HG02571 (cell line): ENCODE results near the gene MRAP.
"Not testable (repeated sequence)": the region's sequence is repeated elsewhere in the genome, so short reads cannot be mapped to it uniquely, and the experiment has no call there.

ENCODE experiments used
- ATAC-seq: cut with Tn5 transposase; IDR thresholded peaks from one replicate; pipeline ENCODE4 v1.9.1; 2021; ENCODE audit warnings: mild to moderate bottlenecking, moderate library complexity; ENCODE audit not compliant: unreplicated experiment

Gene MRAP

DNA sequence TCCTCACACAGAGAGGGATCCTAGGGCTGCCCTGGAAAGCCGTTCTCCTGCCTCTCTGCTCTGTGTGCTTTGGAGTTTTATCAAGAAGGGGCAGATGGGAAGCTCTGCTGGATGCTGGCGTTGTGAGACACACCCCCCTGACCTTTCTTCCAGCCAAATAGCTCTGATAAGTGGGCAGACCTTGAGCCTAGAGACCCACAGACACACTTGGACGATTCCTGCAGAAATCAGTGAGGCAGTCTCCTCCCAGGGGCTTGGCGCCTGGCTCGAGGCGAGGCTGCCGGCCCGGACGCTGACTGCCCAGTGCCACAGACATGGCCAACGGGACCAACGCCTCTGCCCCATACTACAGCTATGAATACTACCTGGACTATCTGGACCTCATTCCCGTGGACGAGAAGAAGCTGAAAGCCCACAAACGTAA, at the start of gene MRAP:
MRAP (plus strand) TSS at position 198 of the 424 bp plus-strand sequence; CDS start at position 315, 117 bp downstream.
- no peak for ATAC-seq

DNA sequence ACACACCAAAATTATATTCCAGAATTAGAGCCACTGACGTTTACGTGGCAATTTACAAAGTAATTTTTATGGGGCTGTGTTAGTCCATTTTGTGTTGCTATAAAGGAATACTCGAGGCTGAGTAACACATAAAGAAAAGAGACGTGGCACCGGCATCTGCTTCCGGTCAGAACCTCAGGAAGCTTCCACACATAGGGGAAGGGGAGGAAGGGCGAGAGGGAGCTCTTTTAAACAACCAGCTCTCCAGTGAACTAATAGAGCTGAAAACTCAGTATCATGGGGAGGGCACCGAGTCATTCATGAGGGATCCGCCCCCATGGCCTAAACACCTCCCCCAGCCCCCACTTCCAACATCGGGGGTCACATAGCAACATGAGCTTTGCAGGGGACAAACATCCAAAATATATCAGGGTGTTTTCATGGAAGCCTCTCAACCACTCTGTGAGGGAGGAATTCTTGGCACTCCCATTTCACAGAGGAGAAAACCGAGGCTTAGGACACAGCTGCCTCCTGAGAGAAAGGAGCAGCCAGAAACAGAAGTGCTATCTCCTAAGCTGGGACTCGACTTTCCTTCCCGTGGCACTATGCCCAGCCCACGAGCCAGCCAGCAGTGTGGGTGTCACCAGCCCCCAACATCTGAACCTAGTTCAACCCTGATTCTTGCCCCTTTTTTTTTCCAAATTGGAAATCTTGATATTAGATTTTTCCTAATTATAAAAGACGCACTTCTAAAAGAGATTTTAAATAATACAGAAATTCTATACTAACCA, 49.0 kb upstream of the MRAP start:
- no peak for ATAC-seq

DNA sequence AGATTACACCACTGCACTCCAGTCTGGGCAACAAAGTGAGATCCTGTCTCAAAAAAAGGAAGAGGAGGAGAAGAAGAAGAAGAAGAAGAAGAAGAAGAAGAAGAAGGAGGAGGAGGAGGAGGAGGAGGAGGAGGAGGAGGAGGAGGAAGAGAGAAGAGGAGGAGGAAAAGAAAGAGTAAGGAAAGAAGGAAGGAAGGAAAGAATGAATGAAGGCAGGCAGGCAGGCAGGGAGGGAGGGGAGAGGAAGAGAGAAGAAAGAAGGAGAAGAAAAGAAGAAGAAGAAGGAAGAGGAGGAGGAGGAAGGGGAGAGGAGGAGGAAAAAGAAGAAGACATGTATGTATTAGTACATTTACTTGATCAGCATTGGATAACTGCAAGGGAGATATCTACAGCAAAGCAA, 46.5 kb upstream of the MRAP start:
- no peak for ATAC-seq

DNA sequence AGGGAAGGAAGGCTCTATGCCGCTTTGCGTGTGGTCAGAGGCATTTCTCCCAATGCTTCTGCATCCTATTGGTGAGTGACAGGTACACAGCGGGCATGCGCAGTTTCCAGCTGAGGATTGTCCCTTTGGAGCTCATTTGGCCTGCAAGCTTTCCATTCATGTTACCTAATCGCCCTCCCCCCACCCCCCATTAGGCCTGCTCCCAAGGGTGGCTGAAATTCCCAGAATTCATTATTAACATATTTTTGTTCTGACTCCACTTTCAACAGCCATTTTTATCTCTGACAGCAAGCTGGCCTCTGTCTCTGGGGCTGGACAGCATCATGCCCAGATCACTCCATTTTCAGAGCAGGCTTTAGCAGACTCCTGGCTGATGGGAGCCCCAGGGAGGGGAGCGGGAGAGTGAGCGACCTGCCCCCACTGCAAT, 45.4 kb upstream of the MRAP start:
- no peak for ATAC-seq

DNA sequence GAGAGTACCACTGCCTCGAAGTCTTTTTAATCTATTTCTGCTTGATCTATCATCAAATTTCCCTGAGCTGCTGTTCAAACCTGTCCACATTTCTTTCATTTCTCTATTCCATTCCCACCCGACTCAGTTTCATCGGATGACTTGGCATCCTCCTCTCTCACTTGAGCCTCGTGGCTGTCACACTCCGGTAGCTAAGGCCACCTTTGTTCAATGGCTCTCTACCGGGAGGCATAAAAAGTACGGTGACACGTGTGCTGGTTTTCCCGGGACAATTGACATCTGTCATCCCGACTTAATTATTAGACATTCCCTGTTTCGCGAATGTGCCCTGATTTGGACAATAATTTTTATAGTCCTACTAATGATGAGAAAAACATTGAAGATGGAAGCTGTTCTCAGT, 42.4 kb upstream of the MRAP start:
- no peak for ATAC-seq

DNA sequence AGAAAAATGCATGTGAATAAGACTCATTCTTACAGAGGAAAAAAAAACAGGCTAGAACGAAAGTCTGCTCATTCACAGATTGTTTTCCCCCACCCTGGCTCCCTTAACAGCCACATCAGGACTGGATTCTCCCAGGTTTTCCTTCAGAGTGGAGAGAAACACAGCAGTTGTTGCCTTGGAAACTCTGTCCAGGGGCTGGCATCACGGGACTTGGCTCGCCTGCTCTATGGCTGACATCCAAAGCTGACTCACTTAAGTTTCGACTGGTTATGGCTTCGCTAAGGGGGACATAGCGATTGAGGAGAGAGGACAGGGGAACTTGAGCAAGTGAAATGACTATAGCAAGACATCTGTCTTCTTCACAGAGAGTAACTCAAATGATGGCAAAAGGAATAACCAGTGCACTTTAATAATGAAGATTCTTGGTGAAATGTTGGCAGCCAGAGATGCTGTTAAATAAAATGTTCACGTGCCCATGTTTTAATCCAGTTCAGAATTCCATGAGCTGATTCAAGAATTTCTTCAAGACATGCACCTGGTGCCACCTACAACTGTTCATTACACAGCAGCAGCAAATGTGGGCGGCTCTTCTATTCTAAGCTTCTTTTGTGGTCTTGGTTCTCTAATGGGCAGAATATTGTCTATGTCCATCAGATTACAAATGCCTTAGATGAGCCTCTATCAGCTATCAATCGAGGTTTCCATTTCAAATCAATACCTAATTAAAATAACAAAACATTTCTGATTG, 41.6 kb upstream of the MRAP start:
- ATAC-seq, result no peak

DNA sequence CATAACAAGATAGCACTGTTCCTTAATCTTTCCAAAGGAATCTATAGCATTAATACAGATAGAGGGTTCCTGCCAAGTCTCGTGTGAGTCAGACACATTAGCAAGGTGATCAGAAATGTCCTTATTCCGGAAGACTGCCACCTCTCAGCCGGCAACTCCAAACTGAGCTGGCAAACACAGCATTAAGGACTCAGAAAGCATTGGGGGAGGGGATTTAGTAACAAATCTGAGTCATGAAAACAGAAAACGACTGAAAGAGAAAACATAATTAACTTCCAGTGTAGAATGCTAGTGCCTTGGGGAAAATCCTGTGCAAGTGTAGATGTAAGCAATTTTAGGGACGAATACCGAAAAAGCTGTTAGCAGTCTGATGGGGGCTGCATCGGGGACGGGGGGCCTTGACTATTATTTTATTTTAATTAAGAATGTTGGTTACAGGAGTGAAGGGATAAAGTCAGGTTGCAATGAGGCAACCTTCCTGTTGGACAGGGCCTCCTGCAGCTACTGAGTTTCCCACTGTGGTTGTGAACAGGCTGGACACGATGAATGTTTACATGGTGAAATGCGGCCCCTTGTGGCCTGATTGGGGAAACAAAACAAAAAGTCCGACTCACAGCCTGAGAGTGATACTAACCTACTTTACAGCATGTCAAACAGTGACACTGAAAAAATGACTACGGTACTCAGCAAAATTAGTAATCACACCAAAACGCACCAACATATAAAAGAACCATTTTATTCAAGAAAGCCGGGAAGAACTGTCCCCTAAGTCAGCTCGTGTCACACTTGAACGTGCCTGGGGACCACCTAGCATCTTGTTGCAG, 40.5 kb upstream of the MRAP start:
- no peak for ATAC-seq

DNA sequence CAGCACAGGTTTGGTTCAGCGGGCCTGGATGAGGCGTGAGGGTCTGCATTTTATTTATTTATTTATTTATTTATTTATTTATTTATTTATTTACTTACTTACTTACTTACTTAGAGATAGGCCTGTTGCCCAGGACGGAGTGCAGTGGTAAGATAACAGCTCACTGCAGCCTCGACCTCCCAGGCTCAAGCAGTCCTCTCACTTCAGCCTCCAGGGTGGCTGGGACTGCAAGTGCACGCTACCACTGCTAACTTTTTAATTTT, 39.9 kb upstream of the MRAP start:
- ATAC-seq, result not testable (repeated sequence)

DNA sequence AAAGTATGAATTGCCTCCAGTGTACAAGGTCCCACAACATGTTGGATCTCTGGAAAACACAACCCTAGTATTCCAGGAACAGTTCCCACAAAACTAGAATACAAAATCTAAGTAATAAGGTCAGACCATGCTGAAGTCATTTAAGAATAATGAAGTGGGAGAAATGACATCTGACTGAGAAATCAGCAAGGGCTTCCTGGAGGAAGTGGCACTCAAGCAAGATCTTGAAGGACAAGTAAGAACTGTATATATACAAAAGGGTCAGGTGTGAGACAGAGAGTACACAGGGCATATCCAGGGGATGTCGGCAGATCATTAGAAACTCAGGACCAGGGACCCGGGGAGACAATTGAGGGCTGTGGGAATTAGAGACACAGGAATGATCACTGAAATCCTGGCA, 38.5 kb upstream of the MRAP start:
- ATAC-seq, result no peak

DNA sequence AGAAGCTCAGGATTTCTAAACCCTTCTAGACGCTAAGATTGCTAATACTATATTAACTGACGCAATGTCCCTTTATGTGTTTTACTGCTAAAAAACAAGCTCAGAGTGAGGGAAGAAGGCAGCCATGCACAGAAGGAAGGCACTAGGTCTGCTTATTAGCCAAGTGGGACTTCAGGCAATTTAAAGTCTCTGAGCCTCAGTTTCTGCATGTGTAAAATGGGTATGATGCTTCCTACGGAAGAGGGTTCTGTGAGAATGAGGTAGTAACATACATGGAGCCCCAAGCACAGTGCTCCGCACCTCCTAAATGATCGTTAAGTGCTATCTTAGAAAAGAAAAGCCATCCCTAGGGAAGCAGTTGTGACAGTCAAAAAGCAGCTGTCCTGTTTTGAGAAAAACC, 36.7 kb upstream of the MRAP start:
- ATAC-seq, result no peak

DNA sequence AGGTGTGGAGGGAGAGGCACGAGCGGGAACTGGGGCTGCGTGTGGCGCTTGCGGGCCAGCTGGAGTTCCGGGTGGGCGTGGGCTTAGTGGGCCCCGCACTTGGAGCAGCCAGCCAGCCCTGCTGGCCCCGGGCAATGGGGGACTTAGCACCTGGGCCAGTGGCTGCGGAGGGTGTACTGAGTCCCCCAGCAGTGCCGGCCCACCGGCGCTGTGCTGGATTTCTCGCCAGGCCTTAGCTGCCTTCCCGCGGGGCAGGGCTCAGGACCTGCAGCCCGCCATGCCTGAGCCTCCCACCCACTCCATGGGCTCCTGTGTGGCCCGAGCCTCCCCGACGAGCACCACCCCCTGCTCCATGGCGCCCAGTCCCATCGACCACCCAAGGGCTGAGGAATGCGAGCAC, 33.3 kb upstream of the MRAP start:
- not testable (repeated sequence) for ATAC-seq

DNA sequence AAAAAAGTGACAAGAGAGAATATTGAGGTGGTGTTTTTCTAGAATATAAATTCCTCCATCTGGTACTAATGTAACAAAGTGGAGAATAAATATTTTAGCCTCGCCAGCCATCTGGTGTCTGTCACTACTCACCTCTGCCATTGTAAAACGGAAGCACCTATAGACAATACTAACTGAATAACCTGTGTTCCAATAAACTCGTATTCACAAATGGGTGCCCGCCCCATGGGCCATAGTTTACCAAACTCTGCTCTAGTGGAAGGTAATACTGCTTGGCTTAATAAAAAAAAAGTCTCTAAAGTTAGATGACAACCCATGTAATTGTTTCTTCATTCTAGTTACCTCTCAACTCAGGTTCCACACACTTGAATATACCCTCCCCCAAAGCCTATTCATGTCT, 27.9 kb upstream of the MRAP start:
- ATAC-seq, result no peak

DNA sequence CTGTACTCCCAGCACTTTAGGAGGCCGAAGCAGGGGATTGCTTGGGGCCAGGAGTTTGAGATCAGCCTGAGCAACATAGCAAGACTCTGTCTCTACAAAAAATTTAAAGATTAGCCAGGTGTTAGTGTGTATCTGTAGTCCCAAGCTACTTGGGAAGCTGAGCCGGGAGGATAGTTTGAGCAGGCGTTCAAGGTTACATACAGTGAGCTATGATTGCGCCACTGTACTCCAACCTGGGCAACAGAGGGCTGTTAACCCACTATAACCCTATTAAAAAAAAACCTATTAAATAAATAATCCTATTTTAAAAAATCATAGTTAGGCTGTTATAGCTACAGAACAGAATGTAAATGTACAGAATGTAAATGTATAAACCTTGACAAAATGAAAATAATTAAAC, 22.0 kb upstream of the MRAP start:
- no peak for ATAC-seq

DNA sequence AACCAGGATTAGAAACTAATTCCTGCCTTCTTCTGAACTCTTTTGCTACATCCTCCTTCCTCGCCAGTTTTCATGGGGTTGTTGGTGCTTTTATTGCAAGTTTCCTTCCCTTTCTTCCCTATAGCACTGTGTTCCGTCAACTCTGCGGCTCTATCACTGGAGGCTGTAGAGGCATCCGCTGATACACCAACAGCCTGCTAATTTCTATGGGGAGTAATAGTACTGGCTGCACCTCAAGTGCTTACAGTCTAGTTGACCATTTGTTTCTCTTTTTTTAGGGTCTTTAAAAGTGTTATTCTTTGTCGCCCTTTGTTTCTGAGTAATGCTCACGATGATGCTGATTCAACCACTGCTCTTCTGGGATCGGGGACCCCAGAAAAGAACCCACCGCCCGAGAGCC, 20.6 kb upstream of the MRAP start:
- ATAC-seq, result no peak

DNA sequence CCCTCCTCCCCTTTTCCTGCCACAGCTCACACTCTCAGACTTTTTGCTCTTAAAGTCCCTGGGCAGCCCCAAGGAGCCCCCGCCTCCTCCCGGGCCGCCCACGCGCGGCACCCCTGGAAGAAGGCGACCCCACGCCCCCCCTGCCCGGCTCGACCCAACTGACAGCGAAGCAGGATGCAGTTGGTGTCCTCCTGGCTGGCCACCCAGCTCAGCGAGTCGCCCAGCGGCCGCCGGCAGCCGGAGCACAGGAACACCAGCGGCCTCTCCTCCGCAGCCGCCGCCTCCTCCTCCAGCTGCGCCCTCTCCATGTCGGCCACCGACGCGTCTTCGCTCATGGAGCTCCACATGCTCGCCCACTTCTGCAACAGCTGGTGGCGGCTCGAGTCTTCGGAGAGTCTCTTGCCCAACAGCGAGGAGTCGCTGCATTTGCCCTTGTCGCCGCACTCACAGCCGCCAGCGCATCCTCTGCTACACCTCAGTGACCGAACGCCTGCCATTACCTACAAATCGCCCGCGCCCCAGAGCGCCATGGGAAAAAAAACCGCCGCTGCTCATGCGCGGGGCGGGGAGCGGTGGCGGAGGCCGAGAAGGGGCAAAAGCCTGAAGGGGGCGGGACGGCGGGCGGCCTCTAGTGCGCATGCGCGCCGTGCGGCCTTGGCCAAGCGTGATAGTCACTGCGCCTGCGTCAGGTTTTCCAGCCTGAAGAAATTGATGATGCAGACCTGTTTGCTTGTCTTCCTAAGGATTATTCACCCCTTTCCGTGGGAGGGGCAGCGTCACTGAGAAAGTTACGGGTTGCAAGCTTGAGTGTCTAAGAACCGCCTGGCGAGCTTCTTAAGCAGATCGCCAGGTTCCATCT, 19.9 kb upstream of the MRAP start, which contains the start of gene MIS18A:
MIS18A (minus strand) TSS at position 532 of the 859 bp plus-strand sequence; CDS start at position 497, 35 bp downstream.
- ATAC-seq, result peak; percentile 97

DNA sequence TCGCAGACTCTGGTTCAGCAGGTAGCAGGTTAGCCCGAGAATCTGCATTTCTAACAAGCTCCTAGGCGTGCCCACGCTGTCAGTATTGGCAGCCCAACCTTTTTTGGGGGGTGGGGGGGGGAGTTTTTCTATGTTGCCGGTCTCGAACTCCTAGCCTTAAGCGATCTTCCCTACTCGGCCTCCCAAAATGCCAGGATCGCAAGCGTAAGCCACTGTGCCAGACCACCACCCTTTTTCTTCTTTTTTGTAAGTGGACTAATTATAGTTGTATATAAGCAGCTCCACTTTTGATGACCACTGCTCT, 19.3 kb upstream of the MRAP start:
- no peak for ATAC-seq

DNA sequence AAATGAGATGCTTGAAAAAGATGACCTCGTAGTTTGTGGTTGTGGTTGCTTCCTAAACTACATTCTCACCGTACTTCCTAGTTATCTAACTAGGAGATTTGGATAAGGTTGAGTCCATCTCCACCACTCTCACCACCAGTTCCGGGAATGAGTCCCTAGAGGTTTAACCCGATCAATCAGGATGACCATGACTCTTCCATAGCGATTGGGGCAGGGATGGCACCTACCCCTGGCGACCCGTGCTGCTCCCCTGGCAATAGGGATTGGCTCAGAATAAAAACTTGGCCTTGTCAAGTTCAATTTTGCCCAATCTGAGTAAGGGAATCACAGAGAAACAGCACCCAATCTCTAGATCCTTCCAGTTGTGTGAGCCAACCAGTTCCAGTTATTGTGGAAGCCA, 17.1 kb upstream of the MRAP start:
- ATAC-seq, result no peak

DNA sequence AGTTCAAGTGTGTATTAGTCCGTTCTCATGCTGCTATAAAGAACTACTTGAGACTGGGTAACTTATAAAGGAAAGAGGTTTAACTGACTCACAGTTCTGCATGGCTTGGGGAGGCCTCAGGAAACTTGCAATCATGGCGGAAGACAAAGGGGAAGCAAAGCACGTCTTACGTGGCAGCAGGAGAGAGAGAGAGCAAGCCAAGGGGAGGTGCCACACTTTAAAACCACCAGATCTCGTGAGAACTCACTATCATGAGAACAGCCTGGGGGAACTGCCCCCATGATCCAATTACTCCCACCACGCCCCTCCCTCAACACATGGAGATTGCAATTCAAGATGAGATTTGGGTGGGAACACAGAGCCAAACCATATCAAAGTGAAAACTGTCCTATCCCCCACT, 15.7 kb upstream of the MRAP start:
- ATAC-seq, result no peak

DNA sequence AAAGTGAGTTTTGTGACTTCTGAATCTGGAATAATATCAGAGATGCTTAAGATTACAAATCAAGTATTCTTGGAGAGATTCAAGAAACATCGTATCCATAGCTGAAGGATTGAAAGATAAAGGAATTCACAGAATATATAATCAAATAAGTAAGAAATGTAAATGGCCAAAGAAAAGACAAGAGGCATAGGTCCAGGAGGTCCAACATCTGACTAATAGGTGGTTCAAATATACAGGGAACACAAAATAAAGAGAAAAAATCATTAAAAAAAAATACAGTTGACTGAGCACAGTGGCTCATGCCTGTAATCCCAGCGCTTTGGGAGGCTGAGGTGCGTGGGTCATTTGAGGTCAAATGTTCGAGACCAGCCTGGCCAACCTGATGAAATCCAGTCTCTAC, 13.2 kb upstream of the MRAP start:
- no peak for ATAC-seq

DNA sequence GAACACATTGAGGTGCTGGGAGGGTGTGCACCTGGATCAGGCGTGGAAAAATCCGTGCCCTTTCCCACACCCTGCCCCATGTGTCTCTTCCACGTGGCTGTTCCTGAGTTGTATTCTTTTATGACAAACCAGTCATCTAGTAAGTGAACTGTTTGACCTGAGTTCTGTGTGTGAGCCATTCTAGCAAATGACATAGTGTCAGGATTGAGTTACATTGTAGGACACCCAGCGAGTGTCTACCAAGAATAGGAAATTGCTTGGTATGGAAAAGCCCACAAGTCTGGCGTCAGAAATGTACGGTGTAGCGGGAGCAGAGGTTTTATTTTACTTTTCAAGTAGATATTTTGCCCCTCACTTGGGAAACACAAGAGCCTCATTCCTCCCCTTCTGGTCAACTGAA, 1.2 kb upstream of the MRAP start:
- no peak for ATAC-seq

DNA sequence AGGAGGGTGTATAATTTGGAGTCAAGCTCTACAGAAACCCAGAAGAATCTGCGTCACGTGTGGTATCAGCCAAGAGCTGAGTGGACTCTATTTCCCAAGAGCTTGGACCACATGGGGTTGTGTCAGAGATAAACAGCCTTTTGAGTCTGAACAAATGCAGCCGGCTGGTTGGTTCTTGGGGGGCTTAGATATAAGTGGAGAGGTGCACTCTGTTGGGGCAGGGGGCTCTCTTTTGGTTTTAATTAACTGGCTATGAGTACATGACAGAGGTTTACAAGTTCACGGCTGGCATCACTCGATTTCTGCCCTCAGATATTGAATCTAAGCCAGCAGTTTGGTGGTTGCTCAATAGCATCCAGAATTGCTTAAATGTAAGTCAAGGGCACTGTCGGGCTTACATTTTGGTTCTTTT, 501 bp upstream of the MRAP start:
- ATAC-seq, result no peak
